GM12878 (cell line): ENCODE measurements around the gene PFN3. TPM values are rescaled to one million over a fixed set of nuclear protein-coding genes. Genes with fewer than 3 reads are reported as not detected.

Source experiments
- ATAC-seq: fragments of 200-7000 bp; cut with Tn5 transposase; 3 replicates; pipeline ENCODE4 v1.9.1; 2020; ENCODE audit warnings: mild to moderate bottlenecking, moderate library complexity
- BruUV-seq: library from RNA; stranded (reverse); fragments of 400-500 nt; replicated peaks from 2 replicates; lab custom pipeline; 2021; lab: Mats Ljungman, UMichigan
- CTCF ChIA-PET: fragments of 300-600 bp; sonication (Branson Sonifier 250); formaldehyde crosslinking; extraction: SDS; loops from one replicate; lab custom pipeline; 2021; ENCODE audit warnings: inconsistent platforms; lab: Yijun Ruan, JAX
- POLR2A ChIA-PET: fragments of 350-600 bp; formaldehyde crosslinking; extraction: SDS; loops from one replicate; lab custom pipeline; 2021; ENCODE audit warnings: inconsistent platforms; lab: Charles Lee
- RAD21 ChIA-PET: fragments of 300-600 bp; sonication (Branson Sonifier 250); formaldehyde crosslinking; loops from one replicate; lab custom pipeline; 2023; ENCODE audit warnings: antibody characterized with exemption; ENCODE audit not compliant: unreplicated experiment; lab: Charles Lee
- SMC1A ChIA-PET: fragments of 300-600 bp; sonication (Branson Sonifier 250); formaldehyde crosslinking; loops from one replicate; lab custom pipeline; 2023; ENCODE audit not compliant: unreplicated experiment, uncharacterized antibody; lab: Charles Lee
- DNase-seq: peaks from one replicate; pipeline ENCODE4 v3.0.0-alpha.2; 2011; ENCODE audit warnings: low read depth, low spot score
- FAIRE-seq: peaks from 3 replicates; lab custom pipeline; 2011; peaks lifted over from hg19 to GRCh38; lab: Jason Lieb, UNC
- H2AFZ ChIP-seq: 2 replicates; pipeline ENCODE4 v1.6.0; 2011; ENCODE audit warnings: low read depth, low read length, control low read depth; ENCODE audit not compliant: control insufficient read depth
- H3K27ac ChIP-seq: 2 replicates; pipeline ENCODE4 v1.5.1; 2011; ENCODE audit warnings: control low read depth; ENCODE audit not compliant: control insufficient read depth, insufficient read depth
- H3K27me3 ChIP-seq, 2 experiments: replicated peaks in 1 of 2; 2 replicates each; pipeline versions ENCODE4 v1.6.0 to v1.6.1; 2011; ENCODE audit warnings: low read length in 1 of 2; ENCODE audit not compliant: control insufficient read depth in 2 of 2, insufficient read depth in 2 of 2
- H3K36me3 ChIP-seq, 2 experiments: 2 replicates each; pipeline ENCODE4 v1.5.1; 2011; ENCODE audit warnings: low read length in 1 of 2; ENCODE audit not compliant: control insufficient read depth in 2 of 2, insufficient read depth in 2 of 2
- H3K4me1 ChIP-seq: 2 replicates; pipeline ENCODE4 v1.6.1; 2011; ENCODE audit warnings: mild to moderate bottlenecking, low read length, moderate library complexity, mixed read lengths; ENCODE audit not compliant: control insufficient read depth, insufficient read depth
- H3K4me2 ChIP-seq: 2 replicates; pipeline ENCODE4 v1.6.0; 2011; ENCODE audit warnings: control low read depth; ENCODE audit not compliant: control insufficient read depth, insufficient read depth
- H3K4me3 ChIP-seq: fragments of 200-600 bp; sonication (generic); 2 replicates; pipeline ENCODE4 v1.5.1; 2016
- H3K79me2 ChIP-seq: 2 replicates; pipeline ENCODE4 v1.6.0; 2011; ENCODE audit warnings: low read length; ENCODE audit not compliant: control insufficient read depth, insufficient read depth
- H3K9ac ChIP-seq: 2 replicates; pipeline ENCODE4 v1.8.0; 2011; ENCODE audit warnings: low read length, control low read depth, mixed read lengths; ENCODE audit not compliant: control insufficient read depth, insufficient read depth
- H3K9me3 ChIP-seq: replicated peaks from 3 replicates; pipeline ENCODE4 v1.5.1; 2011; ENCODE audit warnings: mild to moderate bottlenecking, low read length; ENCODE audit not compliant: control insufficient read depth, insufficient read depth
- H4K20me1 ChIP-seq: 2 replicates; pipeline ENCODE4 v1.6.0; 2011; ENCODE audit not compliant: control insufficient read depth, insufficient read depth
- ATF3 ChIP-seq: IDR thresholded peaks from 2 replicates; pipeline ENCODE4 v1.6.1; 2011; ENCODE audit warnings: low read depth, mild to moderate bottlenecking, low read length, moderate library complexity, borderline replicate concordance; ENCODE audit errors: extremely low read depth
- EGR1 ChIP-seq, 2 experiments: IDR thresholded peaks; 1 replicate in 1 of 2; 2 replicates in 1 of 2; pipeline ENCODE4 v1.6.1; 2011 to 2012; ENCODE audit warnings: low read depth in 2 of 2, low read length in 2 of 2, borderline replicate concordance in 1 of 2, mild to moderate bottlenecking in 1 of 2, moderate library complexity in 1 of 2
- SPI1 ChIP-seq: IDR thresholded peaks from 2 replicates; pipeline ENCODE4 v1.6.1; 2011; ENCODE audit warnings: low read depth, mild to moderate bottlenecking, low read length, moderate library complexity, borderline replicate concordance; ENCODE audit not compliant: insufficient read depth
- TCF3 ChIP-seq: IDR thresholded peaks from 2 replicates; pipeline ENCODE4 v1.6.1; 2012; ENCODE audit warnings: low read depth, mild to moderate bottlenecking, low read length, borderline replicate concordance; ENCODE audit not compliant: insufficient read depth
- WGBS: methylation state at CpG from one replicate; pipeline ENCODE4 v1.1.6; 2016; ENCODE audit warnings: low lambda C conversion rate; ENCODE audit not compliant: insufficient replicate concordance, insufficient coverage; ENCODE audit errors: missing lambda C conversion rate; 5-methylcytosine and 5-hydroxymethylcytosine counted together
- in situ Hi-C: fragments of 300-500 bp; cut with MboI; formaldehyde crosslinking; loops from 9 replicates; pipeline ENCODE4 v1.14.3; 2018; ENCODE audit warnings: mixed read lengths
- intact Hi-C: fragments of 100-400 bp; cut with micrococcal nuclease; formaldehyde crosslinking; loops from one replicate; pipeline ENCODE4 v1.14.2; 2022; ENCODE audit not compliant: unreplicated experiment
- polyA plus RNA-seq, 11 experiments: library from polyadenylated mRNA; depleted of rRNA in 4 of 11; unstranded in 6 of 11; stranded (reverse) in 5 of 11; fragments of >200 nt; fragmentation: Nextera tagmentation in 4 of 11; fragmentation: Illumina TruSeq in 1 of 11; extraction: Ambion mirVana in 4 of 11; extraction: Trizol in 1 of 11; gene quantifications; 1 replicate in 1 of 11; 2 replicates in 10 of 11; pipeline versions ENCODE4 v1.2.1 to v1.2.3, GENCODE V29; 2011 to 2016; ENCODE audit warnings: inconsistent platforms in 2 of 11, missing spikeins in 2 of 11, low read depth in 1 of 11
- total RNA-seq, 4 experiments: library from RNA; depleted of rRNA in 3 of 4; stranded (reverse); fragments of >200 nt in 3 of 4; fragmentation: Illumina TruSeq in 1 of 4; extraction: Trizol in 1 of 4; gene quantifications; 2 replicates each; pipeline versions ENCODE4 v1.2.1 to v1.2.3, GENCODE V29; 2013 to 2021

Gene PFN3
- total and polyA plus RNA-seq, 10 of the 15 experiments (the other 5 are each of a cell fraction or from before 2014, with no cell fraction given): not detected

- H3K9me3 ChIP-seq: no peaks in the 10 kb centered on the region
- in situ Hi-C loops (no loop called here), intact Hi-C loops (no loop called here)
- ATAC-seq: no peak
- no peak for FAIRE-seq
- no peak overlapping the region for H3K9ac ChIP-seq
- ChIA-PET CTCF (interaction anchor here (1.0 to 8.3 kb wide), 18 partner anchors 10 to 107 kb away, joined by 3 to 391 read pairs (median 18); partner anchors contain the start of genes GRK6, PDLIM7 and PRR7), SMC1A (interaction anchor here (0.7 to 7.4 kb wide), 9 partner anchors 11 to 96 kb away, joined by 3 to 105 read pairs (median 21); partner anchors contain the start of genes GRK6, PDLIM7 and PRR7), POLR2A (interaction anchor here (1.0 to 11.0 kb wide), 9 partner anchors 14 to 96 kb away, joined by 3 to 174 read pairs (median 10); partner anchors contain the start of genes GRK6, PDLIM7 and PRR7), RAD21 (interaction anchor here (0.7 to 6.5 kb wide), 13 partner anchors 9 to 103 kb away, joined by 3 to 291 read pairs (median 12); partner anchors contain the start of genes GRK6, PDLIM7, PRR7 and RGS14)
- no TSS peak for BruUV-seq
- no peaks in the 10 kb centered on the region for H3K36me3 ChIP-seq
- no peak overlapping the region for H3K27ac ChIP-seq
- H3K4me3 ChIP-seq: no peak overlapping the region
- WGBS: 49% methylated on average over 2 of the region's 2 CpGs
- H2AFZ ChIP-seq: no peak overlapping the region; the same call in 1 of the 2 replicates
- TF ChIP-seq EGR1 (IDR thresholded peaks at IDR 0.05; ENCODE audit: borderline replicate concordance in 1 of 2, low read depth in 2 of 2, low read length in 2 of 2) (0 out of 3 replicates have a peak, but pooled peaks of 1 of the 2 experiments have one; percentile 1), TCF3 (no peak), SPI1 (no peak), ATF3 (no peak)
- H3K4me1 ChIP-seq: peaks cover 28% of the 10 kb centered on the region
- DNase-seq: no peak
- H3K4me2 ChIP-seq: no peak overlapping the region
- H3K79me2 ChIP-seq: no peaks in the 10 kb centered on the region
- no peaks in the 10 kb centered on the region; a peak in 1 of 4 replicates for H3K27me3 ChIP-seq
- no peaks in the 10 kb centered on the region for H4K20me1 ChIP-seq
Observed at GRCh38 chr5:177405312-177405711, 4.9 kb upstream of the PFN3 start.
